Activated B cell treated with CpG ODN at 0.5 μM for 24 hours (primary cell): ENCODE results near the gene PODXL. TPM values are rescaled to one million over a fixed set of nuclear protein-coding genes. Genes with fewer than 3 reads are reported as not detected.

Source experiments
- ATAC-seq: fragments of 200-7000 bp; cut with Tn5 transposase; one replicate; pipeline ENCODE4 v1.10.0; 2021; ENCODE audit warnings: low read depth, mild to moderate bottlenecking, moderate library complexity
- CTCF ChIA-PET: fragments of 350-600 bp; sonication (Branson Sonifier 250); formaldehyde crosslinking; loops from one replicate; lab custom pipeline; 2021; ENCODE audit warnings: antibody characterized with exemption; lab: Charles Lee
- POLR2A ChIA-PET: fragments of 350-600 bp; sonication (Branson Sonifier 250); formaldehyde crosslinking; loops from one replicate; lab custom pipeline; 2021; ENCODE audit warnings: antibody characterized with exemption; lab: Charles Lee
- DNase-seq: peaks from one replicate; pipeline ENCODE4 v3.0.0; 2022
- H3K27ac Mint-ChIP-seq: one replicate; pipeline ENCODE4 v1.8.0; 2020; ENCODE audit warnings: mixed read lengths
- H3K27me3 Mint-ChIP-seq: one replicate; pipeline ENCODE4 v1.8.0; 2021; ENCODE audit warnings: mixed read lengths
- H3K36me3 Mint-ChIP-seq: one replicate; pipeline ENCODE4 v1.8.0; 2021; ENCODE audit warnings: low read depth, mixed read lengths
- H3K4me1 Mint-ChIP-seq: one replicate; pipeline ENCODE4 v1.8.0; 2021; ENCODE audit warnings: mixed read lengths
- H3K4me3 Mint-ChIP-seq: one replicate; pipeline ENCODE4 v1.8.0; 2020; ENCODE audit warnings: mild to moderate bottlenecking, mixed read lengths
- H3K9me3 Mint-ChIP-seq: one replicate; pipeline ENCODE4 v1.8.0; 2020; ENCODE audit warnings: mixed read lengths
- intact Hi-C: fragments of 100-400 bp; cut with micrococcal nuclease; formaldehyde crosslinking; loops from one replicate; pipeline ENCODE4 v1.15.1; 2024
- total RNA-seq: library from RNA; stranded (reverse); gene quantifications from 2 replicates; pipeline ENCODE4 v1.2.3, GENCODE V29; 2022
- TF ChIP-seq, protein P1 (sequence below): fragments of 200-600 bp; IDR thresholded peaks from one replicate; pipeline ENCODE4 v1.8.0; 2022; ENCODE audit warnings: antibody characterized with exemption, mild to moderate bottlenecking

PODXL gene
- total RNA-seq, 1 donor from 2014 or later, result 1.4 TPM

GRCh38 chr7:131564640-131565039 is 8.2 kb upstream of the PODXL start:
- intact Hi-C loops, result no loop called here
- no peaks in the 10 kb centered on the region for H3K36me3 Mint-ChIP-seq
- no peak for ATAC-seq
- H3K4me3 Mint-ChIP-seq, result no peak overlapping the region
- DNase-seq, result no peak
- no peak overlapping the region for H3K27ac Mint-ChIP-seq
- no peaks in the 10 kb centered on the region for H3K4me1 Mint-ChIP-seq
- H3K27me3 Mint-ChIP-seq, result peaks cover 3% of the 10 kb centered on the region
- CTCF ChIA-PET, result no interaction called here
- TF ChIP-seq, protein P1, sequence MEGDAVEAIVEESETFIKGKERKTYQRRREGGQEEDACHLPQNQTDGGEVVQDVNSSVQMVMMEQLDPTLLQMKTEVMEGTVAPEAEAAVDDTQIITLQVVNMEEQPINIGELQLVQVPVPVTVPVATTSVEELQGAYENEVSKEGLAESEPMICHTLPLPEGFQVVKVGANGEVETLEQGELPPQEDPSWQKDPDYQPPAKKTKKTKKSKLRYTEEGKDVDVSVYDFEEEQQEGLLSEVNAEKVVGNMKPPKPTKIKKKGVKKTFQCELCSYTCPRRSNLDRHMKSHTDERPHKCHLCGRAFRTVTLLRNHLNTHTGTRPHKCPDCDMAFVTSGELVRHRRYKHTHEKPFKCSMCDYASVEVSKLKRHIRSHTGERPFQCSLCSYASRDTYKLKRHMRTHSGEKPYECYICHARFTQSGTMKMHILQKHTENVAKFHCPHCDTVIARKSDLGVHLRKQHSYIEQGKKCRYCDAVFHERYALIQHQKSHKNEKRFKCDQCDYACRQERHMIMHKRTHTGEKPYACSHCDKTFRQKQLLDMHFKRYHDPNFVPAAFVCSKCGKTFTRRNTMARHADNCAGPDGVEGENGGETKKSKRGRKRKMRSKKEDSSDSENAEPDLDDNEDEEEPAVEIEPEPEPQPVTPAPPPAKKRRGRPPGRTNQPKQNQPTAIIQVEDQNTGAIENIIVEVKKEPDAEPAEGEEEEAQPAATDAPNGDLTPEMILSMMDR, result no peak
- no peaks in the 10 kb centered on the region for H3K9me3 Mint-ChIP-seq
- POLR2A ChIA-PET, result no interaction called here

DNA sequence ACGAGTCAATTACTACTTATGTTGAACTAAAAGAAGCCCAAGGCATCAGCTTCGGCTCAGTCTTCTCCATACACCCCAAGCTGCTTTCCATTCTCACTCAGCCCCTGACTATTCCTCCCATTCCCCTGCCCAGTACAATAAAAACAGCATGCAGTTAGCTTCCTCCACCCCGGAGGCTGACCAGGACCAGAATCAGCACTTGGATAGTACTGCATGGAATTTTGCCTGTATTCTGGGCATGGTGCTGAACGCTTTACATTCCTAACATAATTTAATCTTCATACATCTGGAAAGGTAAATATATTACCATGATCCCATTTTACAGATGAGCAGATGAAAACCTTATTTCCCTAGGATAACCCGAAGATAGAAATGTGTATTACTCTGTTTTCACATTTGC is 7.5 kb upstream of the PODXL start:
- intact Hi-C loops, result no loop called here
- Mint-ChIP-seq H3K27me3 (peaks cover 3% of the 10 kb centered on the region), H3K36me3 (no peaks in the 10 kb centered on the region), H3K9me3 (no peaks in the 10 kb centered on the region), H3K4me1 (no peaks in the 10 kb centered on the region), H3K27ac (no peak overlapping the region), H3K4me3 (no peak overlapping the region)
- DNase-seq, result no peak
- ChIA-PET POLR2A (no interaction called here), CTCF (interaction anchor here (0.9 kb wide), 1 partner anchor 63 kb away, joined by 3 read pairs; no protein-coding TSS in a partner anchor)
- ATAC-seq, result no peak
- TF ChIP-seq, protein P1, result no peak

- ATAC-seq, result no peak
- no peaks in the 10 kb centered on the region for H3K9me3 Mint-ChIP-seq
- TF ChIP-seq, protein P1, result no peak
- no peak for DNase-seq
- ChIA-PET POLR2A (no interaction called here), CTCF (interaction anchor here (0.9 kb wide), 1 partner anchor 62 kb away, joined by 3 read pairs; no protein-coding TSS in a partner anchor)
- no peaks in the 10 kb centered on the region for H3K27me3 Mint-ChIP-seq
- H3K27ac Mint-ChIP-seq, result no peak overlapping the region
- H3K4me3 Mint-ChIP-seq, result no peak overlapping the region
- intact Hi-C loops, result no loop called here
- H3K4me1 Mint-ChIP-seq, result no peaks in the 10 kb centered on the region
- H3K36me3 Mint-ChIP-seq, result no peaks in the 10 kb centered on the region
Measured at GRCh38 chr7:131562941-131563340, 6.5 kb upstream of the PODXL start.

GRCh38 chr7:131560061-131560460 is 3.6 kb upstream of the PODXL start:
- H3K4me3 Mint-ChIP-seq, result no peak overlapping the region
- no peak overlapping the region for H3K27ac Mint-ChIP-seq
- DNase-seq (no peak), ATAC-seq (no peak)
- peaks cover 18% of the 10 kb centered on the region for H3K4me1 Mint-ChIP-seq
- no peaks in the 10 kb centered on the region for H3K9me3 Mint-ChIP-seq
- intact Hi-C loops, result no loop called here
- TF ChIP-seq, protein P1, result no peak
- H3K36me3 Mint-ChIP-seq, result no peaks in the 10 kb centered on the region
- CTCF ChIA-PET, result no interaction called here
- H3K27me3 Mint-ChIP-seq, result peaks cover 3% of the 10 kb centered on the region
- POLR2A ChIA-PET, result no interaction called here

DNA sequence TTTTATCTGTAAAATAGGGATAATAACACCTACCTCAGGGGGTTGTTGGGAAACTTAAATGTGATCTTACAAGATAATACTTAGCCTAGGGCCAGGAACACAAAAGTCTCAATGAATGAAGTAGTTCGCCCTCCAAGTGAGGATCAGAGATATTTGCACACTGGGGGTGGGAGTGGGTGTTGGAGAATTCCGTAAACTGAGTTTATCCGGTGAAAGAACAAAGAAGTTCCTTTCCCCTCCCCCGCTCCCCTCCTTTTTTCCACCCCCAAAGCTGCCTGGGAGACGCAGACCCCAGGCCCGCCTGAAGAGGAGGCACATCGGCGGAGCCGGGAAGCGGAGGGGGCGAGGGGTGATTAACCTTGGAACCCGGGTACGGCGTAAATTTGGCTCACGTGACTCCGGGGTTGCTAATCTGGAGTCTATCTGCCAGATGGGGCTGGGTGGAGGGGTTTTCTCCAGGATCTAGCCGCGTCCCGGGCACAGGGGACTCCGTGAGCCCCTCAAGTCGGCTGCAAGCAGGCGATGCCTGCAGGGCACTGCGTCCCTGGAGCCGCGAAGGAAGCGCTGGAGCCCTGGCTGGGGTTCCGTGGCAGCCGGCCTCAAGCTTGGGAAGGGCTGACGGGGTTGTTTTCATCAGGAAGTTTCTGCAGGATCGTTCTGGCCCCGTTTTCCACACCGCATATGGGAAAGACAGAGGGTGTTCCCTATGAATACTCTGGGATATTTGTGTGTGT is 1.4 kb upstream of the PODXL start:
- CTCF ChIA-PET, result no interaction called here
- H3K27me3 Mint-ChIP-seq, result peaks cover 11% of the 10 kb centered on the region
- no peak for DNase-seq
- peaks cover 24% of the 10 kb centered on the region for H3K4me1 Mint-ChIP-seq
- no peaks in the 10 kb centered on the region for H3K36me3 Mint-ChIP-seq
- H3K4me3 Mint-ChIP-seq, result peak overlapping the region; percentile 78
- H3K9me3 Mint-ChIP-seq, result no peaks in the 10 kb centered on the region
- POLR2A ChIA-PET, result no interaction called here
- TF ChIP-seq, protein P1, result no peak
- no peak for ATAC-seq
- no peak overlapping the region for H3K27ac Mint-ChIP-seq
- intact Hi-C loops, result loop anchor here (5.0 kb wide), 2 partner anchors 51 to 94 kb away; no protein-coding TSS in a partner anchor
